Bronchial epithelial cell (primary cell): ENCODE measurements around the gene C1orf50. TPM values are rescaled to one million over a fixed set of nuclear protein-coding genes. Genes with fewer than 3 reads are reported as not detected.

Source experiments
- DNase-seq: peaks from one replicate; pipeline ENCODE4 v3.0.0-alpha.2; 2010; ENCODE audit warnings: low read depth
- FAIRE-seq: peaks from 2 replicates; lab custom pipeline; 2011; peaks lifted over from hg19 to GRCh38; lab: Jason Lieb, UNC
- H3K27me3 ChIP-seq: 2 replicates; pipeline ENCODE4 v1.5.1; 2011; ENCODE audit warnings: low read length; ENCODE audit not compliant: control insufficient read depth, insufficient read depth
- H3K36me3 ChIP-seq: 2 replicates; pipeline ENCODE4 v1.5.1; 2011; ENCODE audit warnings: low read length; ENCODE audit not compliant: control insufficient read depth, insufficient read depth
- H3K4me3 ChIP-seq: 2 replicates; pipeline ENCODE4 v1.5.1; 2011; ENCODE audit warnings: mild to moderate bottlenecking, low read depth, low read length, control low read depth
- total RNA-seq: library from RNA; depleted of rRNA; stranded (reverse); fragments of >200 nt; gene quantifications from 2 replicates; pipeline ENCODE4 v1.2.1, GENCODE V29; 2014
- TF ChIP-seq, protein P1 (sequence below): IDR thresholded peaks from 2 replicates; pipeline ENCODE4 v1.5.1; 2011; ENCODE audit warnings: mild to moderate bottlenecking, moderate library complexity, low read length, control low read depth, inconsistent platforms; ENCODE audit not compliant: insufficient read depth, severe bottlenecking

Gene C1orf50
- total RNA-seq, 1 donor from 2014 or later = 9.0 TPM

DNA sequence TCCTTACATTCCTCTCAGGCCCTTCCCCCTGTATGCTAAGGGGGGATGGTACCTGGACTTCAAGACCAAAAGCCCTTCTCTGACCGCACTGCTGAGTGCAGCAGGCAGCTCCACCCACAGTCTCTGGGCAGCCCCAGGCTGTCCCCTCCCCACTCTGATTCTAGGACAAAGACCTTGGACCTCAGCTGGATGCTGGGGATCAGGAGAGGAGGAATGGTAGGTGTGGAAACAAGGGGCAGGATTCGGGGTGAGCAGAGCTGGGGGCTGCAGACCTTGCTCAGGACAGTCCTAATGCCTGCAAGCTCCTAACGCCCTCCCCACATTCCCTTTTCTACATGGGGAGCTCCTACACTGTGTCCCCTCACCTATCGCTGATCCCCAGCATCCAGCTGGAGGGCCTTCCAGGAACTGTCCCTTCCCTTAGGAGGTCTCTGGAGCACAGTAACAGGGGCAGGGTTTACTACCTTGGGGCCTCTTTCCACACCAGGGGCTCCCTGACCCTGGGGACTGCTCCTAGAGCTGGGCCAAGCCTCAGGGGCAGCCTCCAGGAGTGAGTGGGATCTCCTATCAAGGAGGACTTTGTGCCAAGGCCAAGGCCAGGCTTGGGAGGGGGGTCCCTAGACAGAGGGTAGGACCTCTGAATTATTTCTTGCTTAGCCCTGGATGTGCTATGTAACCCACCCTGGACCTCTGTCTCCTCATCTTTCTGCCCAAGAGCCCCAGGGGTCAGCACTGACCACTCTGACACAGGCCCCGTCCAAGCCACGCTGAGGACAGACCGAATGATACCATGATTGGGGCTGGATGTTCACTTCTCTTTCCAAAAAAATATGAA lies 32.6 kb upstream of the C1orf50 start:
- no peak overlapping the region for H3K4me3 ChIP-seq
- TF ChIP-seq, protein P1, sequence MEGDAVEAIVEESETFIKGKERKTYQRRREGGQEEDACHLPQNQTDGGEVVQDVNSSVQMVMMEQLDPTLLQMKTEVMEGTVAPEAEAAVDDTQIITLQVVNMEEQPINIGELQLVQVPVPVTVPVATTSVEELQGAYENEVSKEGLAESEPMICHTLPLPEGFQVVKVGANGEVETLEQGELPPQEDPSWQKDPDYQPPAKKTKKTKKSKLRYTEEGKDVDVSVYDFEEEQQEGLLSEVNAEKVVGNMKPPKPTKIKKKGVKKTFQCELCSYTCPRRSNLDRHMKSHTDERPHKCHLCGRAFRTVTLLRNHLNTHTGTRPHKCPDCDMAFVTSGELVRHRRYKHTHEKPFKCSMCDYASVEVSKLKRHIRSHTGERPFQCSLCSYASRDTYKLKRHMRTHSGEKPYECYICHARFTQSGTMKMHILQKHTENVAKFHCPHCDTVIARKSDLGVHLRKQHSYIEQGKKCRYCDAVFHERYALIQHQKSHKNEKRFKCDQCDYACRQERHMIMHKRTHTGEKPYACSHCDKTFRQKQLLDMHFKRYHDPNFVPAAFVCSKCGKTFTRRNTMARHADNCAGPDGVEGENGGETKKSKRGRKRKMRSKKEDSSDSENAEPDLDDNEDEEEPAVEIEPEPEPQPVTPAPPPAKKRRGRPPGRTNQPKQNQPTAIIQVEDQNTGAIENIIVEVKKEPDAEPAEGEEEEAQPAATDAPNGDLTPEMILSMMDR = no peak
- FAIRE-seq (no peak), DNase-seq (no peak)
- no peaks in the 10 kb centered on the region for H3K27me3 ChIP-seq
- H3K36me3 ChIP-seq = no peaks in the 10 kb centered on the region

DNA sequence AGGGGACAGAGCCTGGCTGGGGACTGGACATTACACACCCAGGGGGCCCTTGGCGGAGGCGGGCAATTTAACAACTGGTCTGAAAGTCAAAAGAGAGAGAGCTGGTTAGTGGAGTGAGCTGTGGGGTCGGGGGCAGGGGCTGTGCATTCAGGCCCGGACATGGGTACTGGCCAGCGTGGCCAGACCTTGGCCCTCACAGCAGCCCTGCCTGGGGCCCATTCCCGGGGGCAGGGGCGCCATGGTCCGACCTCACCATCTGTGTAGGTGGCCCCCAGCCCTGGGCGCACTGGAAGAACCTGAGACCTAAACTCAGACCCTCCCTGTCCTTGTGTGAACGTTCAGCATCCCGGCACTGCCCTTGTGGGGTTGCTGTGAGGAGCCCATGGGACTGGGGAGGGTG lies 32.0 kb upstream of the C1orf50 start:
- H3K27me3 ChIP-seq = no peaks in the 10 kb centered on the region
- no peak for DNase-seq
- H3K36me3 ChIP-seq = no peaks in the 10 kb centered on the region
- FAIRE-seq = no peak
- TF ChIP-seq, protein P1 = no peak
- H3K4me3 ChIP-seq = no peak overlapping the region

DNA sequence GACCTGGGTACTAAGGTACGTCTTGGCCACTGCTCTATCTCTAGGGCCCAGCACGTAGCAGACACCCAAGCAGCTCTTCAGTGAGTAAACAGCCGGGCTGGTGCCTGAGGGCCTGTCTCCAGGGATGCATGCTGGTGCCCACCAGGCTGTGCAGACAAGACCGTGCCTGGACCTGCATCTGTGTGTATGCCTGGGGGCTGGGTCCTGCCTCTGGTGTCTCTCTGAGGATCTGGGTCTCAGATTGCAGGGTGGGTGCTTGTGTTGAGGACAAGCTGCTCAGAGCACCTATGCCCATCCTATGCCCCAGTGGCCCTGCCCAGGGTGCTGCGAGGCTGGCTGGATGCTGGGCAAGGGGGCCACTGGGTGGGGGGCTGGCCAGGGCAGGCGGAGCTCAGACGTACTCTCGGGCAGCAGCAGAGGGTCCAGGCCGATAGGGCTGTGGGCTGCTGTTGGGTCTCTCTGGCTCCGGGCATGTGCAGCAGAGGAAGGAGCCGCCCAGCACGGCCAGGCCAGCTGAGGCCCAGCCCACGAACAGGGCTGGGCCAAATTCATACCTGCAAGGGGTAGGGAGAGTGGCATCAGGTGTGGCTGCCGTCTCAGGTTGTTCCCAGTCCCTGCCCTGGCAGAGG lies 31.5 kb upstream of the C1orf50 start:
- no peak for FAIRE-seq

DNA sequence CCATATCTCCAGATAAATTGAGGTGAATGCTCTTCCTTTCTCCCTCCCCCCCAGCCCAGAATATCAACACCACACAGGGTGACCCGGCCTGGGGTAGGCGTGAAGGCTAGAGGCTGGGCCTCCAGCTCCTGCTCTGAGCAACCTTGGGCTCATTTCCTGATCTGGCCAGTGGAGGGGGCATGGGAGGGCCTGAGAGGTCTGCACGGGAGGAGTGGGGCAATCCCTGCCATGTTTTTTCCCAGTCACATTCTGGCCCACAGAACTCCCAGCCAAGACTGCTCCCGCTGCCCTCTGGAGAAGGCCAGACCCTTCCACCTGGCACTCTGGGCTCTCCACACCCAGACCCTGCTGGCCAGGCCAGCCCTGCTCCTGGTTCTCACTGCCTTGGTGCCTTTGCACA lies 30.9 kb upstream of the C1orf50 start:
- no peaks in the 10 kb centered on the region for H3K36me3 ChIP-seq
- peak; percentile 51 for DNase-seq
- TF ChIP-seq, protein P1 = peak; percentile 70
- no peaks in the 10 kb centered on the region for H3K27me3 ChIP-seq
- no peak for FAIRE-seq
- no peak overlapping the region for H3K4me3 ChIP-seq

More for the DNA sequence above, 31.5 kb upstream of the C1orf50 start:
- H3K4me3 ChIP-seq = no peak overlapping the region
- no peaks in the 10 kb centered on the region for H3K27me3 ChIP-seq
- TF ChIP-seq, protein P1 = no peak
- no peaks in the 10 kb centered on the region for H3K36me3 ChIP-seq
- peak; percentile 82 for DNase-seq

DNA sequence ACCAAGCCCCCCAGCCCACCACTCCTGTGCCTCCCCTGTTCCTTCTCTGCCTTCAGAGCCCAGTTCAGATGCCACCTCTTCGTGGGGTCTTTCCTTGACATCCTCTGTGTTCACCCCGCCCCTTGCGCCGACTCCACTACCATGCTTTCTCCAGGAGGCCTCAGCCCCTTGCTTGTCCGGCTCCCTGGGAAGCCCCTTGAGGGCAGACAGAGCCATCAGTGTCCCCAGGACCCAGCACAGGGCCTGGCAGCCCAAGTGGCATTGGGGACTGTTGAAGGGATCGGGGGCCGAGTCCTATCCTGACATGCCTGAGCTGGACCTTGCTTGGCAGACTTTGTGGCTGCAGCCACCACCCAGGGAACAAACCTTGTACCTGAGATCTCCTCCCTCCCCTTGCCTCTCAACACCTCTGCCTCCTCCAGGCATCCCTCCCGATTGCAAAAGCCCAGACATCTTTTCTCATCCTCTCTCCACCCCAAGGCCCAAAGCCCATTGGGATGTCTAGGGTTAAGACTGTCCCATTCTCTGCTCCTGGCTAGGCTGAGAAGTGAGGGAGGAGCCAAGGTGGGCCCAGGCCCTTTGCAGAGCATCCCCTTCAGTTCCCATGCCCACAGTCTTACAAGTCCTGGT lies 30.4 kb upstream of the C1orf50 start:
- no peaks in the 10 kb centered on the region for H3K27me3 ChIP-seq
- no peaks in the 10 kb centered on the region for H3K36me3 ChIP-seq
- TF ChIP-seq, protein P1 = no peak
- no peak overlapping the region for H3K4me3 ChIP-seq
- no peak for DNase-seq
- no peak for FAIRE-seq
